HG02798 (cell line): Measurements from ENCODE around the gene AGBL1.
"Not testable (repeated sequence)": the region's sequence is repeated elsewhere in the genome, so short reads cannot be mapped to it uniquely, and the experiment has no call there.

Experiments
- ATAC-seq: cut with Tn5 transposase; IDR thresholded peaks from one replicate; pipeline ENCODE4 v1.9.1; 2021; ENCODE audit warnings: mild to moderate bottlenecking; ENCODE audit not compliant: unreplicated experiment, poor library complexity

AGBL1 gene

DNA sequence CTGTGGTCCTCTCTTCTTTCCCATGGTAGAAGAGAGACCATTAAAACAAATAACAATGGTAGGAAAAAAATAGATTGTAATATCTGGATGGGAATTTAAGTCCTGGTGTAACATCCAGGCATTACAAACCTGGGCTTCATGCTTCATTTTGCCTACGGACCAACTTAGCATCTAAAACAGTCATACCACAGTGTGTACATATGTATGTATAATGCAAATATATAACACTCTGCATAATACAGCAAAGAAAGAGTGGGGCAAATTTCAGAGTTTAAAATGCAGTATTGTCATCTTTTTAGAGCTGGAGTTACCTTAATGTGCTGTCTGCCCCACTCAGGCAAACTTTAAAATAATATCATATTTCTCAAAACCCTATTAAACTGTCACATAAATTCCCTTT lies 298.2 kb downstream of the AGBL1 start:
- no peak for ATAC-seq

DNA sequence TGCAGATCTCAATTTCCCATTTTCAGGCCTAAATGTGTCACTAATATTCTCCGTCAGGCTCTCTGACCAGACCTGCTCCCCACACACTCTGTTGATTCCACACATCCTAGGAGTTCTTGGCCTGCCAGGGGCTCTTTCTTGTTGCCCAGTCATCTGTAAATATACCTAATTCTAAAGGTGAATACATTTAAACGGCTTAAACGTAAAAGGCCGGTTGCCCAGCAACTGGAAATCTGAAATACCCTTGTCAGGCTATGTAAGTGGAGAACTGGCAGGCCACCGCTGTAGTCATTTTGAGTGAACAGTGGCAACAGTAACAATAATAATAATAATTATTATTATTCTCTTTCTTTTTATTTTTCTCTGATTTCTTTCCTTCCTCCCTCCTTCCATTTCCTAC lies 302.7 kb downstream of the AGBL1 start:
- no peak for ATAC-seq

DNA sequence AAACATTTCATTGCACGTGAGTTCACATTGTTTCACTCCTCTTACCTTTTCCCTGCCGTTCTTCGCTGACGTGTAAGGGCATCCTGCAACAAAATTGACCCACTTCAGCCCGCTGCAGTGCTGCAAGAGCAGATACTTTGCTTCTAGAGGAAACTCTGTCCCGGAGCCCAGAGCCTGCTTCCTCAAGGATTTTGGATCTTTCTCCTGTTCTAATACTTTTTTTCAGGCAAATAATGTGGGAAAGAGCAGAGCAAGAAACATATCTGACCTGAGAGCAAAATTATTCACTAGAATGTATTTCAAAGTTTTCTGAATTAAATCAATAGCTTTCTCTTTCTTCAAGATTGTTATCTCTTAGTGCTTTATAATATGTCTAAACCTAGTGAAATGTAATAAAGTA lies 303.9 kb downstream of the AGBL1 start:
- ATAC-seq: no peak

DNA sequence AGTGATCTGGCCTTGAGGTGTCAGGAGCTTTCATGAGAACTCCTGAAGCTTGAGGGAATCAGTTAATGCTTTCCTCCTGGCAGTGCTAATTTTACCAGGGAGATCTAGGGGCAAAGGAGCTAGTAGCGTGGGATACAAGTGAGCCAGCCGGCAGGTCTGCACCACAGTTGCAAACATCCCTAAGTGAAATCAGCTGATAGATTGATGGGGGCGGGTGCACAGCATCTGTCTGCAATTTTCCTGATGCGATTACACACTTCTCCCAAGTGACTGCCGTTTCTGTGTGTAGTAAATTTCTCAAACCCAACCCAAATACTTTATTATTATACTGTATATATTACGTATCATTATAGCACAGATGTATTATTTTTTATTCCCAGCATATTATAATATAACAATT lies 304.5 kb downstream of the AGBL1 start:
- no peak for ATAC-seq

DNA sequence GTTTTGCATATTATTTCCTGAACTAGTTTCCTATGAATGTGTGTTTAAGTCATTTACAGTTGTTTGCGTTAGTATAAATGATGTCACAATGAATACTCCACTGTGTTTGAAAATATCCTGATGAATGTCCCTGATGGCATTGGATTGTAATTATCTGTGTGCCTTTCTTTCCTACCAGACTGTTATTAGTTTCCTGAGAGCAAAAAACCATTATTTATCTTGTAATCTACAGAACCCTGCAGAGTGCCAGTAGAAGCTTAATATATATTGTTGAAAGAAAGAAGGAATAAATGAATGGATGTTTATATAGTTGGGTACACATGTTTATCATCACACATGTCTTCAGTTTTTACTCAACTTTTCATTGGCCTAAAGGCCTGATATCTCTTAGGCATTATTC lies 312.6 kb downstream of the AGBL1 start:
- ATAC-seq: no peak

DNA sequence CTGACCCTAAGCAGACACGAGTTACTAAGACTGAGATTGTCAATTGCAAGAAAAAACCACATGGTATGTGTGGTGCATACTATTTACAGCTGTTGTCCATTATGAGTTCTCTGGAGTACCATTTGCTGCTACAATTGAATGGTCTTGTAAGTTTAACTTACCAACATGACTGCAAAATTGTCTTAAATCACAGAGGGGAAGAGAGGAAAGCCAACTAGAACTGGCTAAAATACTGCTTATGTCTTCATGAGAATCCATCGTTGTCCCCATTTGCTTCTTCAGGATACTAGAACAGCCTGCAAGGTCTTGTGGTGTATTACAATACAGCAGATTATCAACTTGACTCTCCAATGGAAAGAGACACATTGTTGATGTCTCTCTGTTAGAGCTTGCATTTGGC lies 313.2 kb downstream of the AGBL1 start:
- no peak for ATAC-seq

DNA sequence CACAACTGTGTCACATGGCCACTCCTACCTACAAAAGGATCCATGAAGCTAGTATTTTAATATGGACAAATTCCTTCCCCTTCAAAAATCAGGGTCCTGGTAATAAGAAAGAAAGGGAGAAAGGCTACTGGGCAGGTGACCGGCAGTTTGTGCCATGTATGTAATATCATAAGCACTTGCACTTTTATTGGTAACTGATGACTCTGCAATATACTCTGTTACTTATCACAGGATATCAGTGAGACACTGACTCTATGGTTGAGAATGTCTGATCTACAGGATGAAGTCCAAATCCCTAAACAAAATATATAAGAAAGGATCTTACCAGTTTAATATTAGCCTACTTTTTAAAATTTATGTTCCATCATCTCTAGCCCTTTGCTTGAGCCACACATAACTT lies 315.2 kb downstream of the AGBL1 start:
- ATAC-seq: no peak

DNA sequence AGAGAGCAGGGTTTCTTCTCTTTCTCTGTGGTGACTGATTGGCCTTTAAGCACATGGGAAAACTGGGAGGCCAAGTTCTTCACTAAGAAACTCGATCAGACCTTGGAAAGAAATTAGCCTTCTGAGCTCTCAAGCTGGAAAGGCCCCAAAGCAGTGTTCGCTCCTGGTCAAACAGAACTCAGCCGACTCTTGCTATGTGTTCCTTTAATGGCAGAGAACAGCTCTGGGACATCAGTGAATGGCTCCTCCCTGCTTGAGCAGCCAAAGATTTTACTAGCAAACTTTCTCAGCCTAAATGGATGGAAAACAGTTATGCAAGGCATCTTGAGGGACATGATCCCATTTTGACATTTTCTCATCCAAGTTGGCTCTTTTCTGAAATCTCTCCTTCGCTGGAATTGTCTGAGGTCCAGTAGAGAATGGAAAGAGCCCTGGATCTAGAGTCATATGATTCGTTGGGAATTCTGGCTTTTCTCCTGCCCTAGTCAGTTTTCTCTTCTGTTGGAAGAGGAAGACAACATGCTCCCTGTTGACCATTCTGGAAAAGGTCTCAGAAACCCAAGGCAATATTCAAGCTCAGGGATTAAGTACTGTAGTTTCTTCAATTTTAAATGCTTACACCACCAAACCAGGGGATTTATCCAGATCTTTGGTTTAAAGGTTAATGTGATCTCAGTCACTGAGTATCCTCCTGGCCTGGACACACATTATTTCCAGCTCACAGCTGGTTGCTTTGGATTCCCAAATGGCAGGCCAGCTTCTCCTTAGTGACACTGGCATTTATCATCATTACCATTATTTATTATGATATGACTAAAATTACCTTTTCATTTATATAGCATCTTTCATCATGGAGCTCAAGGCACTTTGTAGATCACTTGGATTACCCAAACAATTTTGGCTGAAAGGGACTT lies 319.6 kb downstream of the AGBL1 start:
- no peak for ATAC-seq

DNA sequence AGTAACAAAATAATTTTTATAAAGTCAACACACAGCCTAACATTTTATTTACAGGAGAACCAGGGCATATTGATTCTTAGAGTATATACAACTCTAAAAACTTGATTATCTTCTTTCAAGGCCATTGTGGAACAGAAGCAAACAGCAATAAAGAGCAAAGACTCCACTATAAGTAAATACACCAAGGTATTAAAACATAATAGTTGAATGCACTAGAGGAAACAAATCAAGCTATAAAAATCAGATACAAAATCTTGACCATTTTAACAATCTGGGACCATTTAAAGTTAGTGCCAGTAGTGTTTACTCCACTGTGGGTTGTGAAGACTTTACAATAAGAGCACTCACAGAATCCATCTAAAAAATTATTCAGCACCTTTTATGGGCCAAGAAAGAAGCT lies 323.6 kb downstream of the AGBL1 start:
- no peak for ATAC-seq

DNA sequence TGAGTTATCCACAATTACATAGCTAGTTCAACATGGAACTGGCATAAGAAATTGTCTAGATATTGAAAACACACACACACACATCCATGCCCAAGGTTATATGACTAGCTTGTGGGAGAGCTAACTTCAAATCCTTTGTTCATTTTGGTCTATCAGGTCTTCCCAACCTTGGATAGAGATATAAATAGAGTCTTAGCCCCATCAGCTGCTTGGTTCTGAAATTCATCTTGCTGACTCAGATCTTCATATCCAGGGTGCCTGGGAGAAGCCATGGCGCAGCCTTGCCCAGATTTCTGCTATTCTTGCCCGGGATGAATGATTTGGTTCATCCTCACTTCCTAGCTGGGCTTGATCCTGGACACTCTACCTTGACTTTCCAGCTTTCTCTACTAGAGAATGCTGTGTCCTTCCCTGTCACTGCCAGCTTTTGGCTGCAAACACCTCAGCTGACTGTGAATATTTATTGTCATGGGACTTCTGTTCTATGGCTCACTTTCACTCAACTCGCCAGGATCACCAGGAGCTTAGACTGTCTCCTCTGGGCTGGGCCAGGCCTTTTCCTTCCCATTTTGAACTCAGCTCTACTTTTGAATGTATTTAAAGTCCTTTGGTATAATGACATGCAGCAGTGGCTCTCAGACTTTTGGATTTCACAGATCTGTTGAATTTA lies 324.4 kb downstream of the AGBL1 start:
- no peak for ATAC-seq

DNA sequence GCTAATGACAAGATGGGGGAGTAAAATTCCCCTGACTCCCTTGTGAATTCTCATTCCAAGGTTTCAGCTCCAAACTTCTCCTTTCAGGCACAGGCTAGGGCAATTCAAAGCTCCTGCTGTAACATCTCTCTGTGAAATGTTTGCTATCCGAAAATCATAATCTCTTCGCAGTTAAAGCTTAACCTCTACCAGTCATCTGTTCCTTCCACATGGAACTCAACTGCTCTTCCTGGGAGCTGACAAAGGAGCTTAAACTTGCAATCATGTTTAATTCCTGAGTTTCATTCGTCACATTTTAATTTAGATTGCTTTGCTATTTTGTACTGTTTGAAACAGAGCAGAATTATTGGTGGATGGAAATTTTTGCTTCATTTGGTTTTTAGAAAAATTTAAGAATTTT lies 328.6 kb downstream of the AGBL1 start:
- no peak for ATAC-seq

DNA sequence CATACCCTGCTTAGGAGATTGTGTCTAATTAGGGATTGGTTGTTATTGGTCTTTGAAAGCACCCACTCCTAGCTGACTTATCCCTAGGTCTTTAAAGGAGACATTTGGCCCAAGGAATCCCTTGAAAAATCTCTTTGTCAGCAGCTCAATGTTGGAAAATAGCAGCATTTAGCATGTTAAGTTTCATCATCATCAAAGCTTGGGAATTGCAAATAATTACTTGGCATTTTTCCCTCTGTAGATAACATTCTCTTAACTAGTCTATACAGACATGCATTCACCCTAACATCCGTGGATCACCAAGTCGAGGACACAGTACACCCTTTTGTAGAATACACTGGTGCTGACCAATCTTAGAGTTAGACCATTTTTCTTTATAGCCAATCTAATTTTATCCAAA lies 332.2 kb downstream of the AGBL1 start:
- ATAC-seq: no peak

DNA sequence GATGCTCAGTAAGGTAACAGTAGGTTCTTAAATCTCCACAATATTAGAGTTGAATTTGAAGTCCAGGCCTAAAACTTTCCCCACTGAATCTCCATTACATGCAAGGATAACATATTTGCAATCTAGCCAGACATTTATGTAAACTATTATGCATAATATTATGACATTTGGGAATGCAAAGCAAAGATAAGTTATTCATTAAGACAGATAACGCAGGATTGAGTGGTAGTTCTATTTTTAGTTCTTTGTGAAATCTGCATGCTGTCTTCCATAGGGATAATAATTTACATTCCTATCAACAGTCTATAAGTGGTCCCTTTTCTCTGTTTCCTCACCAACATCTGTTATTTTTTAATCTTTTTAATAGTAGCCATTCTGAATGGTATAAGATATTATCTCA lies 333.5 kb downstream of the AGBL1 start:
- ATAC-seq: no peak

DNA sequence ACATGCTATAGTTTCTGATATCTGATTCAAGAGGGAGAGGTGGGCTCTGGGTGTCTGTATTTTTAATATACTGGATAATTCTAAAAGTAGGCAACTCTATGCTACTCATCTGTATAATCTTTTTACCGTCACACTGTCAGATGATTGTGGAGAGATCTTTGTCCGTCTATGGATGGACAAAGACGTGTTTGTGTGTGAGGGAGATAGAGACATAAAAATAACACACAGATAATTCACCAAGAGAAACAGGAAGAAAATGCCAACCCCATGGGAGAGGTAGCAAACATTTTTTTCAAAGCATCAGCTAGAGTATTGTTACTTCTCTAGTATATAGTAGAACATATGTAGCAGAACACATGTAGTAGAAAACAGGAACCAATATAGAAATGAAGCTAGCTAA lies 346.1 kb downstream of the AGBL1 start:
- ATAC-seq: no peak

DNA sequence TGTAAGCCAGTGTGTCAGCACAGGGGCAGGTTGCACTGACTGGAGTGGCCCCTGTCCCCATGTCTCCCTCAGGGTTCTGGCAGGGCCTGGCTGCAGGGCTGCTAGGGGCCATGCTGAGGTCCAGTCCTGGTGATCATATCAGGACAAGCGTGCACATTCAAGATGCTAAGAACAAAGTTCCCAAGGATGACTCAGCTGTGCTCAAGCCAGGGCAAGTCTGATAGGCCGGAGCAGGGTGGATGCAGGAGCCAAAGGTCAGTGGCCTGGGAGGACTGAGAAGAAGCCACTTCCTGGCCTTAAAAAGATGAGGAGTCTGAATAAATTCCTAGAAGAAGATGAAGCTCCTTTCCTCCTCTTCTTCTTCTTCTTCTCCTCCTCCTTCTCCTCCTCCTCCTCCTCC lies 353.2 kb downstream of the AGBL1 start:
- ATAC-seq: no peak

DNA sequence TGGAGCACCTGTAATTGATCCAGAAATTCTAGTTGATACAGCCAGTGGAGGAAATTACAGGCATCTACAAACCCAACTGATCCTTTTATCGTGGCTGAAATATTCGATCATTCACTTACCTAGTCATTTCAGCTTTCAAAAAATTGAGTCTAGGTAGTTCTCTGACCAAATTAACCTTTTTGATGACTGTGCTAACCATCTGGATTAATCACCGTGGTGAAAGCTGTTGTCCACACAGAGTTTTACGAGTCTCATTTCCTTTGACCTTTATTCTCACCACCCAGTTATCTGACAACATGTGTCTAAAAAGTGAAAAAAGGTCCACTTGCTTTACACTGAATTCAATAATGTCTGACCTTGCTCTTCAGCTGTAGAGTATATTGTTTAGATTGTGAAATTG lies 354.3 kb downstream of the AGBL1 start:
- no peak for ATAC-seq

DNA sequence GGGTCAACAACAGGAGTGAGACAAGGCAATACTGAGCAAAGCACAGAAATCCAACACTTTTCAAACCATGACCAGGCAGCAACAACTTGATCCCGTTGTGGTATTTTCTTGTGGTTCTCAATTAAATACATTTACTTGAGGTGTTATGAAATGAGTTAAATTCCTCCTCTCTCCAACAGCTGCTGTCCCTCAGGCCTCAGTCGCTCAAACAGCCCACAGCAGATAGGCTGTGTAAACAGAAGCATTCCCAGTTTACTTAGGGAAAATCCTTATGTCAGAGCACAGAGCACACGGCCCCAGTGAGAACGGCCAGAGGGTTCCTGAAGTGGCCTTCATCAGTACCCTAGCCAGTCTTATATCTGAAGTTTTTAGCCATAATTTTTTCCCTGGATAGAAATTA lies 359.9 kb downstream of the AGBL1 start:
- no peak for ATAC-seq

DNA sequence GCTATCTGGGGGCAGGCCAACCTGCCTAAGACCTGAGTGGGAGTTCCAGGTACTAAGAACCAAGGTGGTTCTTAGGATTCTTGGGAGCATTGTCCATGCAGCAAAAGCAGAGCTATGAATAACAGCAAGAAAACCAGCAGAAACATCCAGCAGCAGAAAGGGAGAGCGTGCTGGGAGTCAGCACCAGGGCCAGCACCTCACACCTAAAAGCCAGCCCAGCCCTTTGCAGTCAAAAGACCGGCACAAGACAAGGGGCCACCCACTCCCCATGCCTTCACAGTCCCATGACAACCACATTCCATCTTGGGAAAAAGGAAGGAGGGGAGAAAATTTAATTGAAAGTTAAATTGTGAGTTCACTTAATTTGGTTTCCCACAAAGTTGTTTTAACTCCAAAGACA lies 364.9 kb downstream of the AGBL1 start:
- no peak for ATAC-seq

DNA sequence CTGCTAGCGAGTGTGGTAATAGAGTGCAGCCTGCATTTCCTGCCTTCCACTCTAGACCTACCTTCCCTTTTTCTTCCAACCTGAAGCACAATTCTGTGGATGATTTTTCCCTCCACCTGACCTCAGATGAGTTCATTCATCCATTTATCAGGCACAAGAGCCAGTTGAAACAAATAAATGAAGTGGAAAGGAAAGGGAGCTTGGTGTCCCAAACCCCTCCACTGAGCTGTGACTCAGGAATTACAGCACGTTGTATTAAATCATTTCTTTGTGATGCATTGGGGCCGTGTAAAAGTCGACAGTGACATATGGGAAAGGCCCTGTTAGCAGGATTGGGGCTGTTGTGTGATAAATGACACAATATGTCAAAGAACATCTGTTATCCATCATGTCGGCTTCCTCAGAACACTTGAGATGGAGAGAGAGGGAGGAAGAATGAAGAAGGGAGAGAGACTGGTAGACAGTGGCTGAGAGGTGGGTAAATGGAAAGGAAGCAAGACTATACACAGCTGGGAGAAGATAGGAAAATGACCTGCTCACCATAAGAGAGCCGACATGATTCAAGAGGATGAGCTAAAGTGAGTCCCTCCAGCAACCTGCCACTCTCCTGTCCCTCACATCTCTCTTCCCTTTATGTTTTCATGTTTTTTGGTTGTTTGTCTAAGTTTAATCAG lies 366.0 kb downstream of the AGBL1 start:
- ATAC-seq: no peak

DNA sequence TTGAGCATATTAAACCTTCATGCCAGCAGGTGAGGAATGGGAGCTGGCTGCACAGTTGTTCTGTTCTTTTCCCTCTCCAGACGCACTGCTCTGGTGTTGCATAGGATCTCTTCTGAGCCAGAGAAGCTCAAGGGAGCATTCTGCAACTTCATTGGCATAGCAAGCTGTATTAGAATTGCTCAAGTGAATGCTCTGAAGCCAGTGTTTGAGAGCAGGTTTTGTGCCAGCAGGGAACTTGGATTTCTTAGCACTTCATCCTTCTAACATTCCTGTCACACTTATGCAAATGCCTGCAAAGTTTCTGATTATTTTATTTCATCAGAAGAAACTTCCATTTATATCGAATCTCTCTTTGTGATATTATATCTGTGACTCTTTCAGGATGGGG lies 366.6 kb downstream of the AGBL1 start:
- ATAC-seq: no peak

DNA sequence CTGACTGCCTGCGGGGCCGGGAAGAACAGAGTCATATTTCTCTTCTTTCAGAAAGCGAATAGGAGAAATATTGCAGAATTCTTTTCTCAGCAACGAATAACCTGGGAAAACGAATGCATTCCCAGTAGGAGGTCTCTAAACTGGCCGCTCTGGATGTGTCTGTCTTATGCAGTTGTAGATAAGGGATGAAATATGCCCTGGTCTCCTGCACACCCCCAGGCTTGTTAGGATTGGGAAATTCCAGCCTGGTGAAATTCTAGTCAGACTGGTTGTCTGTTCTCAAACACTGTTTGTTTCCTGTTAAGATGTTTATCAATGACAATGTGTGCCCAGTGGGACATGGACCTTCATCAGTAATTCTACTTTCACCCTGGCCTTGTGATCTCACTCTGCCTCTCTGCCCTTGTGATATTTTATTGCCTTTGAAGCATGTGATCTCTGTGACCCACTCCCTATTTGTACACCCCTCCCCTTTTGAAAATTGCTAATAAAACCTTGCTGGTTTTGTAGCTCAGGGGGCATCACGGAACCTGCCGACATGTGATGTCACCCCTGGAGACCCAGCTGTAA lies 385.9 kb downstream of the AGBL1 start:
- not testable (repeated sequence) for ATAC-seq
